Stimulated activated CD4-positive, alpha-beta T cell treated with anti-CD3 and anti-CD28 coated beads, Interleukin-1b, Interleukin-23, amount 100 ng/mL, for 1 hour (primary cell): Measurements from ENCODE around the gene VWA8.
"Not testable (repeated sequence)": the region's sequence is repeated elsewhere in the genome, so short reads cannot be mapped to it uniquely, and the experiment has no call there.

Source experiments
- DNase-seq, 2 donors: peaks; one replicate each; pipeline ENCODE4 v3.0.0-alpha.2; 2020; ENCODE audit warnings: low read depth in 2 of 2

The VWA8 gene

GRCh38 chr13:41922894-41923293, 38.0 kb downstream of the VWA8 start:
- not testable (repeated sequence) for DNase-seq

- no peak for DNase-seq
Measured at GRCh38 chr13:41919741-41920487, 41.0 kb downstream of the VWA8 start.

- DNase-seq, result no peak
Measured at GRCh38 chr13:41919031-41919740, 41.7 kb downstream of the VWA8 start.

- no peak for DNase-seq
Measured at GRCh38 chr13:41917641-41918040, 43.3 kb downstream of the VWA8 start.

- no peak for DNase-seq
Measured at GRCh38 chr13:41916173-41916954, 44.5 kb downstream of the VWA8 start.

- no peak for DNase-seq
Measured at GRCh38 chr13:41915081-41915480, 45.8 kb downstream of the VWA8 start.

GRCh38 chr13:41914552-41914951, 46.4 kb downstream of the VWA8 start:
- DNase-seq, result no peak

- no peak for DNase-seq
Measured at GRCh38 chr13:41909506-41909905, 51.4 kb downstream of the VWA8 start.

- DNase-seq, result no peak
Measured at GRCh38 chr13:41905600-41906254, 55.2 kb downstream of the VWA8 start.

- no peak for DNase-seq
Measured at GRCh38 chr13:41900918-41901317, 60.0 kb downstream of the VWA8 start.

- not testable (repeated sequence) for DNase-seq
Measured at GRCh38 chr13:41898411-41898810, 62.5 kb downstream of the VWA8 start.

- no peak for DNase-seq
Measured at GRCh38 chr13:41897126-41897525, 63.8 kb downstream of the VWA8 start.

- no peak for DNase-seq
Measured at GRCh38 chr13:41895478-41895877, 65.4 kb downstream of the VWA8 start.

- DNase-seq, result no peak
Measured at GRCh38 chr13:41891119-41891518, 69.8 kb downstream of the VWA8 start.

GRCh38 chr13:41883147-41883546, 77.8 kb downstream of the VWA8 start:
- no peak for DNase-seq

GRCh38 chr13:41881890-41882289, 79.0 kb downstream of the VWA8 start:
- not testable (repeated sequence) for DNase-seq

GRCh38 chr13:41880966-41881365, 79.9 kb downstream of the VWA8 start:
- no peak for DNase-seq

GRCh38 chr13:41864658-41865057, 96.3 kb downstream of the VWA8 start:
- no peak for DNase-seq

- not testable (repeated sequence) for DNase-seq
Measured at GRCh38 chr13:41862659-41863058, 98.2 kb downstream of the VWA8 start.

GRCh38 chr13:41859565-41859964, 101.3 kb downstream of the VWA8 start:
- no peak for DNase-seq

- DNase-seq, result no peak
Measured at GRCh38 chr13:41858780-41859179, 102.1 kb downstream of the VWA8 start.

- DNase-seq, result no peak
Measured at GRCh38 chr13:41854758-41855157, 106.2 kb downstream of the VWA8 start.
